Peyer's patch (tissue), 4 donors: ENCODE data around the gene MED13L.

Source experiments
- POLR2A ChIP-seq, 2 donors: fragments of 450-650 bp; IDR thresholded peaks; one replicate each; pipeline ENCODE4 v1.5.1; 2017; ENCODE audit warnings: antibody characterized with exemption in 2 of 2, mild to moderate bottlenecking in 2 of 2, moderate library complexity in 2 of 2
- TF ChIP-seq, protein P1 (sequence below), 6 experiments: fragments of 450-650 bp in 4 of 6; fragments of 200-600 bp in 2 of 6; sonication (generic) in 1 of 6; IDR thresholded peaks; one replicate each; pipeline ENCODE4 v1.5.1; 2017 to 2019; ENCODE audit warnings: antibody characterized with exemption in 6 of 6, mild to moderate bottlenecking in 3 of 6, moderate library complexity in 1 of 6

DNA sequence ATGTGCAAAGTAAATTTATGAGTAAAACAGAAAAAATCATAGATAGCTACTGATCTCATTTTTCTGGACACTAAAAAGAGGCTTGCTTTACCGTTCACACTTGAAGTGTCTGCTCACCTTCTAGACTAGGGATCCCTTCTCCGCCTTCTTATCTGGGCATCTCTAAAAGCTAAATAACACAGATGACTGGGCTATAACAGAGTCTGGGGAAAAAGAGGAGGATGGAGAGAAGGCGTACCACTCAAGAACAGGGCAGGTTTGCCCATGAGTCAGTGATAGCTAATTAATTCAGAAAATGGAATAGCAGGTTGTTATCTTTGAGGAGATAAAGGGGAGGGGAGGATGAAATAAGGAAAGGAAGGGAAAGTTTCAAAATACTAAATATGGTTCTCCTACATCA is 185.3 kb downstream of the MED13L start:
- TF ChIP-seq, protein P1, sequence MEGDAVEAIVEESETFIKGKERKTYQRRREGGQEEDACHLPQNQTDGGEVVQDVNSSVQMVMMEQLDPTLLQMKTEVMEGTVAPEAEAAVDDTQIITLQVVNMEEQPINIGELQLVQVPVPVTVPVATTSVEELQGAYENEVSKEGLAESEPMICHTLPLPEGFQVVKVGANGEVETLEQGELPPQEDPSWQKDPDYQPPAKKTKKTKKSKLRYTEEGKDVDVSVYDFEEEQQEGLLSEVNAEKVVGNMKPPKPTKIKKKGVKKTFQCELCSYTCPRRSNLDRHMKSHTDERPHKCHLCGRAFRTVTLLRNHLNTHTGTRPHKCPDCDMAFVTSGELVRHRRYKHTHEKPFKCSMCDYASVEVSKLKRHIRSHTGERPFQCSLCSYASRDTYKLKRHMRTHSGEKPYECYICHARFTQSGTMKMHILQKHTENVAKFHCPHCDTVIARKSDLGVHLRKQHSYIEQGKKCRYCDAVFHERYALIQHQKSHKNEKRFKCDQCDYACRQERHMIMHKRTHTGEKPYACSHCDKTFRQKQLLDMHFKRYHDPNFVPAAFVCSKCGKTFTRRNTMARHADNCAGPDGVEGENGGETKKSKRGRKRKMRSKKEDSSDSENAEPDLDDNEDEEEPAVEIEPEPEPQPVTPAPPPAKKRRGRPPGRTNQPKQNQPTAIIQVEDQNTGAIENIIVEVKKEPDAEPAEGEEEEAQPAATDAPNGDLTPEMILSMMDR (IDR thresholded peaks at IDR 0.05), result no peak
- no peak for TF ChIP-seq POLR2A (IDR thresholded peaks at IDR 0.05)
